ENCODE data around the gene SCARB1.

The SCARB1 gene

GRCh38 chr12:124769881-124770512 lies 93.7 kb downstream of the SCARB1 start:
- DNase-seq: no peak

DNA sequence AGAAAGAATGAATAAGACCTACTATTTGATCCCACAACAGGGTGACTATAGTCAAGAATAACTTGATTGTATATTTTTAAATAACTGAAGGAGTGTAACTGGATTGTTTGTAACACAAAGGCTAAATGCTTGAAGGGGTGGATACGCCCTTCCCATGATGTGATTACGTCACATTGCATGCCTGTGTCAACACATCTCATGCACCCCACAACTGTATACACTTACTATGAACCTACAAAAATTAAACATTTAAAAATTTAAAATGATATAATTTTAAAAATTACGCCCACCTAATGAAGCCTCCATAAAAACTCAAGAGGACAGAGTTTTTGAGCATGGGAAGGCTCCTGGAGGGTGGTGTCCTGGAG lies 94.5 kb downstream of the SCARB1 start:
- no peak for DNase-seq

GRCh38 chr12:124768452-124769162 lies 95.1 kb downstream of the SCARB1 start:
- DNase-seq: no peak

- DNase-seq: peak; percentile 79 to 80
Observed at GRCh38 chr12:124767066-124767821, 96.4 kb downstream of the SCARB1 start.

- no peak for DNase-seq
Observed at GRCh38 chr12:124766727-124767065, 97.0 kb downstream of the SCARB1 start.

- DNase-seq: no peak
Observed at GRCh38 chr12:124765581-124766489, 97.8 kb downstream of the SCARB1 start.

GRCh38 chr12:124764870-124765580 lies 98.6 kb downstream of the SCARB1 start:
- DNase-seq: no peak

- DNase-seq: peak; percentile 29 to 36
Observed at GRCh38 chr12:124764451-124764850, 99.2 kb downstream of the SCARB1 start.

- no peak for DNase-seq
Observed at GRCh38 chr12:124763594-124763979, 100.1 kb downstream of the SCARB1 start.

DNA sequence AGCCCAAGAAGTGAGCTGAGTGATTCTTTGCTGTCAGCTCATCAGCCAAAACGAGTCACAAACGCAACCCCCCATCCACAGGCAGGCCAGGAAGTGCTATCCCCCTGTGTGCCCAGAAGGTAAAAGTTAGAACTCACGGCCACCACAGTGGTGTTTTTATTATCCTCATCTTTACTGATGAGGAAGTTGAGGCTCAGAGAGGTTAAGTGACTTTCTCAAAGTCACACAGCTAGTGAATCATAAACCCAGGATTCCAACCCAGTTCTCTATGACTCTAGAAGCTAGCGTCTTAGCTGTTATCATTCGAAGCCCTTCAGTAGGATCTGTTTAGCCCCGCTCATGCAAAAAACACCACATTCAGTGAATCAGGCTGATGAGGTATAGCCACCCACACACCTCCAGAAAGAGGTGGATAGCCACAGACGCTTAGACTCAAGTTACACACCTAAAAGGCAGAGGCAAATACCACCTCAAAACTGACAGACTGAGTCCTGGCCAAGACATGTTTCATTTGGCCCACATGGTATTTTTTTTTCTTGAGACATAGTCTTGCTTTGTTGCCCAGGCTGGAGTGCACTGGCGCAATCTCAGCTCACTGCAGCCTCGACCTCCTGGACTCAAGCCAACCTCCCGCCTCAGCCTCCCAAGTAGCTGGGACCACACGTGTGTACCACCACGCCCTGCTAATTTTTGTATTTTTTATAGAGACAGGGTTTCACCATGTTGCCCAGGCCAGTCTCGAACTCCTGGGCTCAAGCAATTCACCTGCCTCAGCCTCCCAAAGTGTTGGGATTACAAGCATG lies 100.7 kb downstream of the SCARB1 start:
- DNase-seq: no peak

GRCh38 chr12:124762384-124762783 lies 101.3 kb downstream of the SCARB1 start:
- no peak for DNase-seq

- no peak for DNase-seq
Observed at GRCh38 chr12:124761871-124762270, 101.8 kb downstream of the SCARB1 start.

GRCh38 chr12:124761056-124761455 lies 102.6 kb downstream of the SCARB1 start:
- DNase-seq: no peak

DNA sequence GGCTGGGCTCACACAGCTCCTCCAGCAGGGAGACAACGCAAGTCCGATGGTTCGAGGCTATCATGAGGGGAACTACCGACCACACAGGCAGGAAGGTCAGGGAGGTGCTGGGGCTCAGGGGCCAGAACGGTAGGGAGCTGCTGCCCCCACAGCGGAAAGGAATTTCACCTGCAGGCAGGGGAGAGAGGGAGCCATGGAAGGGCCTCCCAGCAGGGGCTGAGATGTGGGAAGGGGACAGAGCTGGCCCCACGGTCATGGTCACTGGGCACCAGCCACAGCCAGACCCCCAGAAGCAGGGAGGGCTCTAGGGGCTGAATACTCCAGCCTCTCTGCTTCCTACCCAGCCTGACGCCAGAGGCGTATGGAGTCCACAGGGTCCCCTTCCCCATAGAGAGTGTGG lies 103.1 kb downstream of the SCARB1 start:
- no peak for DNase-seq

DNA sequence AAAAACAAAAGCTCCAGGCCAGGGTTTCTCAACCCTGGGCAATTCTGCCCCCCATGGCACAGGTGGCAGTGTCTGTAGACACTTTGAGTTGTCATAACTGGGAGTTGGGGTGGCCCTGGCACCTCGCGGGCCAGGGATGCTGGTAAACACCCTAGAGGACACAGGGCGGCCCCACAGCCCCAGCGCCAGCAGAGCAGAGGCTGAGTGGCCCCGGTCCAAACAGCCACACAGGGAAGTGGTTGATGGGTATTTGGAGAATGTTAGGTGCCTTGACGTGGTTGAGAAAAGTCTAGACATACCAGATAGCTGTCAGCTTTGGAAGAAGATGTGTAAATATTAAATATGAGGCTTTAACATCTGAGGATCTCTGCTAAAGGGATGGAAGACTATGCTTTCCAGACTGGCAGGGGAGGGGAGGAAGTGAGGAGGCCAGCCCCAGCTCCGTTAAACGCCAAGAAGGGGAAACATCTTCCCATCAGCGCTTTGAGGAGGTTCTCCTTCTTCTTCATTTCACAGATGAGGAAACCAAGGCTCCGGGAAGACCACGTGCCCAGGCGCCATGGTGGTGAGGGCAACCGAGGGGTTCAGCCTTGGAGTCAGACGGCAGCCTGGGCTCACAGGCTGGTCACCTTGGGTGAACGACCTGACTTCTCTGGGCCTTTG lies 103.7 kb downstream of the SCARB1 start:
- DNase-seq: no peak

DNA sequence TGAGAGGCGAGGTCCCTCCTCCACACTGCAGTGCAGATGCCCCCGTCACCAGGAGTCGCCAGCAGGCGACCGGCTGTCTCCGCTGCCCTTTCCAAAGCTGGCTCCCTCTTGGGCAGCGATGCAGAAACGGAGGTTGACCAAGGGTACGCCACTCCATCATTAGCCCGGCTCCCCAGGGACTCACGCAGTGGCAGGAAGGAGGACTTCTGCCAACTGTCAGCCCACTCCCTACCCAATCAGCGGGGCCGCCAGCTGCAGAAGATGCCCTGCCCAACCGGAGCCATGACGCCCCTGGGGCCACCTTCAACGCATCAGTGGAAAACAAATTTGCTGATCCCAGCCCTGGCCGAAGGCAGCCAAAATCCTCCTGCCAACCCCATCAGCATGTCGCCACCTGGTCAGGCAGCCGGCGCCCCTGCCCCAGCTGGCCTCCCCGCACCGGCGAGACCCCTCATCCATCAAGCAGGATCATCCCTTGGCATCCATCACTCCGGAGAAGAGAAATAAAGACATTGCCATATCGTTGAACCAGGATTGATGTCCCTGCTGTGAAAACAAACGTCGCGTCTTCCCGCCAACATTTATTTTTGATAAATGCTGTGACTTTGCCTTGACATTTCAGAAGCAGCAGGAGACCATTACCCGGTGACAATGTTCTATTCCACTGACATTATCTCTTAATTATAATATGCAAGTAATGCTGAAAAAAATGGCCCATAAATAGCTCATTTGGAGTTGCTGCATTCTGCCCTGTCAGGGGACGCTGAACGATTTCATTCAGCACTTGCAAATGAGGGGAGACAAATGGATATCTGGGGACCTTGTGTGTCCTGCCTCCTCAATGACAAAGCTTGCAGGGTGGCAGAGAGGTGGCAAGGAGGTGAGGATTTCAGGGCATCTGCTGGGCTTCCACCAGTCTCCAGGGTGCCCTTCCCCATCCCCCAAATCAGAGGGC lies 105.1 kb downstream of the SCARB1 start:
- no peak for DNase-seq

DNA sequence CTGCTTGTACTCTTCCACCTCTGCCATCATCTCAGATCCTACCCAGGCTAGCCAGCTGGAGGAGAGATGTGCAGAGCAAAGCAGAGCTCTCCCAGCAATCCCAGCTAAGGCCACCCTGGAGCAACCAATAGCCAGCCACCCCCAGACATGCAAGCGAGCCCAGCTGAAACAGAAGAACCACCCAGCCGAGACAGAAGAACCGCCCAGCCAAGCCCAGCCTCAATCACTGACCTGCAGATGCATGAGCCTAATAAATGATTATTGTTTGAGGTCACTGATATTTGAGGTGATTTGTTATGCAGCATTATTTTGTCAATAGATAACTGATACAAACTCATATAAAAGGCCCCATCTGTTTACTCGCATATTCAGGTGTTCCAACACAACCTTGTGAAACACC lies 106.3 kb downstream of the SCARB1 start:
- no peak for DNase-seq

DNA sequence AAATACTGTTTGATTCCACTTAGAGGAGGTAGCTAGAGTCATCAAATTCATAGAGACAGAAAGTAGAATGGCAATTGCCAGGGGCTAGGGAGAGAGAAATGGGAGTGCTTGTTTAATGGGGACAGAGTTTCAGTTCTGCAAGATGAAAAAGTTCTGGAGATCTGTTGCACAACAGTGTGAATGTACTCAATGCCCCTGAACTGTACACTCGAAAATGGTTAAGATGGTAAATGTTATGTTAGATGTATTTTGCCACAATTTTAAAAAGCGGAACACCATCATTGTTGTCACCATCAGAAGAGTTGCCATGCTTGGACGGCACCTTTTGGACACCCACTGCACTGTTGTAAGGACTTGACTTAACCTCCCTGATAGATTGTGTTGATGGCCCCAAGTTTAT lies 106.9 kb downstream of the SCARB1 start:
- DNase-seq: no peak

DNA sequence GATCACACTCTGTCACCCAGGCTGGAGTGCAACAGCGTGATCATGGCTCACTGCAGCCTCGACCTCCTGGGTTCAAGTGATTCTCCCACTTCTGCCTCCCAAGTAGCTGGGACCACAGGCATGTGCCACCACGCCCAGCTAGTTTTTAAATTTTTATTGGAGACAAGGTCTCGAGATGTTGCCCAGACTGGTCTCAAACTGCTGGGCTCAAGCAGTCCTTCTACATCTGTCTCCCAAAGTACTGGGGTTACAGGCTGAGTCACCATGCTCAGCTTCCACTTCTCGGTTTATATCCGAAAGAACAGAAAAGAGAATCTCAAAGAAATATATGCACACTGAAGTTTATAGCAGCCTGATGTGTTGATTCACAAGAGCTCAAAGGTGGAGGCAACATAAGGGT lies 107.5 kb downstream of the SCARB1 start:
- DNase-seq: no peak

- DNase-seq: no peak
Observed at GRCh38 chr12:124755801-124756148, 107.9 kb downstream of the SCARB1 start.

All from CD4-positive, alpha-beta T cell treated with Interleukin-1 beta for 1 hour (primary cell).